Subcutaneous adipose tissue (tissue), 4 donors: ENCODE data around the gene SURF6. TPM values are rescaled to one million over a fixed set of nuclear protein-coding genes. Genes with fewer than 3 reads are reported as not detected.

Source experiments
- total RNA-seq, 4 donors: library from RNA; depleted of rRNA; stranded (reverse); fragments of >200 nt; gene quantifications; one replicate each; pipeline ENCODE4 v1.1.0, GENCODE V29; 2016
- TF ChIP-seq, protein P1 (sequence below): fragments of 450-650 bp; IDR thresholded peaks from one replicate; pipeline ENCODE4 v1.5.1; 2016; ENCODE audit warnings: low read depth, mild to moderate bottlenecking, control low read depth, antibody characterized with exemption, moderate library complexity

The SURF6 gene
- total RNA-seq, 4 donors from 2014 or later = 7.6 to 27.5 (median 10.4) TPM

- TF ChIP-seq, protein P1, sequence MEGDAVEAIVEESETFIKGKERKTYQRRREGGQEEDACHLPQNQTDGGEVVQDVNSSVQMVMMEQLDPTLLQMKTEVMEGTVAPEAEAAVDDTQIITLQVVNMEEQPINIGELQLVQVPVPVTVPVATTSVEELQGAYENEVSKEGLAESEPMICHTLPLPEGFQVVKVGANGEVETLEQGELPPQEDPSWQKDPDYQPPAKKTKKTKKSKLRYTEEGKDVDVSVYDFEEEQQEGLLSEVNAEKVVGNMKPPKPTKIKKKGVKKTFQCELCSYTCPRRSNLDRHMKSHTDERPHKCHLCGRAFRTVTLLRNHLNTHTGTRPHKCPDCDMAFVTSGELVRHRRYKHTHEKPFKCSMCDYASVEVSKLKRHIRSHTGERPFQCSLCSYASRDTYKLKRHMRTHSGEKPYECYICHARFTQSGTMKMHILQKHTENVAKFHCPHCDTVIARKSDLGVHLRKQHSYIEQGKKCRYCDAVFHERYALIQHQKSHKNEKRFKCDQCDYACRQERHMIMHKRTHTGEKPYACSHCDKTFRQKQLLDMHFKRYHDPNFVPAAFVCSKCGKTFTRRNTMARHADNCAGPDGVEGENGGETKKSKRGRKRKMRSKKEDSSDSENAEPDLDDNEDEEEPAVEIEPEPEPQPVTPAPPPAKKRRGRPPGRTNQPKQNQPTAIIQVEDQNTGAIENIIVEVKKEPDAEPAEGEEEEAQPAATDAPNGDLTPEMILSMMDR = no peak
Measured at GRCh38 chr9:133357656-133358055, 21.7 kb upstream of the SURF6 start.

DNA sequence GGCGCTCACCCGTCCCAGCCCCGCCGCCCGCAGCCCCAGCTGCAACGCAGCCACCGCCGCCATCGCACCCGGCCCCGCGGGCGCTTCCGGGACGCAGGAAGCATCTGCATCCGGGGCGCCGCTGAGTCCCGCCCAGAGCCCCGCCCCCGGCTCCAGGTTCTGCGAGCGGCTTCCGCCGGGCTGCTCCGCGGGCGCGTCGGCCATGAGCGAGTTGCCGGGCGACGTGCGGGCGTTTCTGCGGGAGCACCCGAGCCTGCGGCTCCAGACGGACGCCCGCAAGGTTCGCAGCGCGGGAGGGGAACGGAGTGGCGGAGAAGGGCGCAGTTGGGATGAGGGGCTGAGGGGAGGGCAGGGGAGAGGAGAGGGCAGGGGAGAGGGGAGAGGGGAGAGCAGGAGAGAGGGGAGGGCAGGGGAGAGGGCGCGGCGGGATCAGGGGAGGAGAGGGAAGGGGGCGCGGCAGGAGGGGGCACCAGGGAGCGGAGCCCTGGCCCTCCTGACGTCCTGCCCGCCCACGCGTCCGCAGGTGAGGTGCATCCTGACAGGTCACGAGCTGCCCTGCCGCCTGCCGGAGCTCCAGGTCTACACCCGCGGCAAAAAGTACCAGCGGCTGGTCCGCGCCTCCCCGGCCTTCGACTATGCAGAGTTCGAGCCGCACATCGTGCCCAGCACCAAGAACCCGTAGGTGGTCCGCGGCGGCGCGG is 20.6 kb upstream of the SURF6 start, which contains the start of the genes SURF1 and SURF2:
Gene SURF1 (minus strand): TSS at position 97 of the 701 bp plus-strand sequence. CDS start 34 bp downstream, at position 63.
Gene SURF2 (plus strand): TSS at position 160 of the 701 bp plus-strand sequence. CDS start 43 bp downstream, at position 203.
- TF ChIP-seq, protein P1 = no peak

- TF ChIP-seq, protein P1 = no peak
Measured at GRCh38 chr9:133355881-133356357, 19.9 kb upstream of the SURF6 start.

- TF ChIP-seq, protein P1 = no peak
Measured at GRCh38 chr9:133354766-133355165, 18.8 kb upstream of the SURF6 start.

DNA sequence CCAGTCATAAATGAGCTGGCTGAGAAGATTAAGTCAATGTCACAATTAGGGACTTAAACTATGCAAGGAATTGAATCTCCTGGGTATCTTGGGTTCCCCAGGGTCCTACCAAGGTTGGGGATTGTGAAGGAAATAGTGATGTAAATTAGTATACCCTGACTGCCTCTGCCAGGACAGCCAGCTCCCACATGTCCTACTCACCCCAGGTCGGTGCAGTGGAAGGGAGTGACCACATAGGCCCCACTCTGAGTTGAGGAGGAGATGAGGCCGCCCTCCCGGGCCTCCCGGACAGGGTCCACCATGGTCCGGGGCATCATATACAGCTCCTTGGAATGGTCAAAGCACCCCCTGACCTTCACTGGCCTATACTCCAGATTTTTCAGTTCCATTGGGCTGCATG is 17.6 kb upstream of the SURF6 start:
- TF ChIP-seq, protein P1 = no peak

GRCh38 chr9:133352635-133353340 is 16.8 kb upstream of the SURF6 start:
- TF ChIP-seq, protein P1 = no peak
